GM21515 (cell line): ENCODE results near the gene CMSS1.
"Not testable (repeated sequence)": the region's sequence is repeated elsewhere in the genome, so short reads cannot be mapped to it uniquely, and the experiment has no call there.

Experiments used
- ATAC-seq: cut with Tn5 transposase; IDR thresholded peaks from one replicate; pipeline ENCODE4 v1.9.1; 2021; ENCODE audit not compliant: unreplicated experiment

CMSS1 gene

GRCh38 chr3:100046986-100047385 lies 229.3 kb downstream of the CMSS1 start:
- no peak for ATAC-seq

DNA sequence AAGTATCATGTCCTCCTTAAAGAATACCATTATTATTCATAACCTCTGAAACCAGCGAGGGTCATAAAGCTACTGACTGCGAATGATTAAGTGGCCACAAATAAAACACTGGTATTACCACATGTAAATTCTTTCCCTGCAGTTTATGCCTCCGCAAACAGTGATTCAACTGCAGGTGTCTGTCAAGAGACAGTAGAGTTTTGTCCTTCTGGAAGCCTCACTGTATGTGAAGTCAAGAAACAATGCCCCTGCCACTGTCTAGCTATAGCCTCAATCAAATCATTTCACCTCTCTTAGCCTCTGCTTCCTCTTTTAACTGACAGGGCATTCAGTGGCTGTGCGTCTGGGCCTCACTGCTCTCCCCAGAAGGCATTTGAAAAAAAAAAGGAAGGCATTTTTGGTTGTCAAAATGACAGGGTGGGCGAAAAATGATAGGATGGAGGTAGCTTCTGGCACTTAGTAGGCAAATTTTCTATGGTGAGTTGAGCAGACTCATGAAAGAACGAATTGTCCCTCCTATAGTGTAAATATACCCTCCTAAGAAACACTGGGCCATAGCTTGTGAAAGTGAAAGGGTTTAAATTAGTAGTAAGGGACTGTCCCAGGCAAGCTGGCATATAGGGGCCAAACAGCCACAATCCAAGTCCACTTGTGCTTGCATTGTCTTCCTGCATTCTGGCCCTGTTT lies 229.9 kb downstream of the CMSS1 start:
- peak; percentile 65 for ATAC-seq

GRCh38 chr3:100048248-100048647 lies 230.6 kb downstream of the CMSS1 start:
- ATAC-seq: no peak

DNA sequence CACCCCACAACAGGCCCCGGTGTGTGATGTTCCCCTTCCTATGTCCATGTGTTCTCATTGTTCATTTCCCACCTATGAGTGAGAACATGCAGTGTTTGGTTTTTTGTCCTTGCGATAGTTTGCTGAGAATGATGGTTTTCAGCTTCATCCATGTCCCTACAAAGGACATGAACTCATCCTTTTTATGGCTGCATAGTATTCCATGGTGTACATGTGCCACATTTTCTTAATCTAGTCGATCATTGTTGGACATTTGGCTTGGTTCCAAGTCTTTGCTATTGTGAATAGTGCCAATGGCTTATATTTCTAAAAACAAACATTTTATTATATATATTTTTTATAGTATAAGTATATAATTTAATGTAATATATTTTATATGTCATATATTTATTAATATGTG lies 233.9 kb downstream of the CMSS1 start:
- not testable (repeated sequence) for ATAC-seq

- ATAC-seq: no peak
These were observed 236.4 kb downstream of the CMSS1 start for GRCh38 chr3:100053951-100054620.

GRCh38 chr3:100057716-100058575 lies 240.3 kb downstream of the CMSS1 start:
- ATAC-seq: no peak

DNA sequence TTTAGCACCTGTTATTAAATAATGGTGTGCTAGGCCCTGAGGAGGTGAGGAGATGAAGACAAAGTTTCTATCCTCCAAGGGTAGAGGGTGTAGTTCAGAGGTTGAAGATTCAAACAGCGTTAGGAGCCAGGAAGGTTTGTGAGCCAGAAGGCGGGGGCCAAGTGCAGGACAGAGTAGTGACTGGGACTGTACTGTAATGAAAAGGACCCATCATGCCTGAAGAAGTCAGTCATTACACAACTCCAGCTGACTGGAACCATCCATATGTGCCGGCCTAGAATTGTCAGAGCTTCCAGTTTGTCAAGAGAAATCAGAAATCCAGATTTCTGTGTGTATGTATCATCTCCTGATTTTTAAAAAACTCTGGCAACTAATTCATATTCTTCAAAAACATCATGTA lies 241.8 kb downstream of the CMSS1 start:
- ATAC-seq: no peak

DNA sequence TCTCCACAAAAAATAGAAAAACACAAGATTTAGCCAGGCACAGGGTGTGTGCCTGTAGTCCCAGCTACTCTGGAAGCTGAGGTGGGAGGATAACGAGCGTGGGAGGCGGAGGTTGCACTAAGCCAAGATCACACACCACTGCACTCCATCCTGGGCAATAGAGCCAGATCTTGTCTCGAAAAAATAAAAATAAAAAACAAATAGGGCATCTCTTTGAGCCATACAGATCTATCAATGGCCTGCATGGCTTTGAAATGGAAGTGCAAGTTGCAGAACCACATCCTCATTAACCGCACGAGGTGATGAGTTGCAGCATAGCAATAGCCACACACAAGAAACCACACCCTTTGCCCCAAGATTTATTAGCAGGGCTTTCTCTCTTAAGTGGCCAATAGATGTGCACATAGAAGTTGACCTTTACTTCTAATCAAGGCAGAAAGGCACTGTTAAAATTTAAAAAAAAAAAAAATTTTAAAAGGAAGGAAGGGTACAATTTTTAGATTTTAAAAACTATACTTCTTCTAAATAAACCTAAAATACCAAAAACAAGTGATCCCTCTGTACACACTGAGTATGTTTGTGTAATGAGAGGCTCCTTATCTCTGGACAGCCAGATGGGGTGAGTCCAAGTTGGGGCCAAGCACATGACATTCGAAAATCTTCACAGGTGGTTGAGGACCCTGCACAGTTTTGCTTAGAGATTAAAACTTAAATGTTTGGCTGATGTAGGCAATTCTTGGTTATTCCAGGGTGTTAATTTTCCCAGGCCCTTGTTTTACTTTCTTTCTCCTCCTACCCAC lies 243.2 kb downstream of the CMSS1 start:
- peak; percentile 59 for ATAC-seq

- no peak for ATAC-seq
These were observed 245.0 kb downstream of the CMSS1 start for GRCh38 chr3:100062665-100063064.

DNA sequence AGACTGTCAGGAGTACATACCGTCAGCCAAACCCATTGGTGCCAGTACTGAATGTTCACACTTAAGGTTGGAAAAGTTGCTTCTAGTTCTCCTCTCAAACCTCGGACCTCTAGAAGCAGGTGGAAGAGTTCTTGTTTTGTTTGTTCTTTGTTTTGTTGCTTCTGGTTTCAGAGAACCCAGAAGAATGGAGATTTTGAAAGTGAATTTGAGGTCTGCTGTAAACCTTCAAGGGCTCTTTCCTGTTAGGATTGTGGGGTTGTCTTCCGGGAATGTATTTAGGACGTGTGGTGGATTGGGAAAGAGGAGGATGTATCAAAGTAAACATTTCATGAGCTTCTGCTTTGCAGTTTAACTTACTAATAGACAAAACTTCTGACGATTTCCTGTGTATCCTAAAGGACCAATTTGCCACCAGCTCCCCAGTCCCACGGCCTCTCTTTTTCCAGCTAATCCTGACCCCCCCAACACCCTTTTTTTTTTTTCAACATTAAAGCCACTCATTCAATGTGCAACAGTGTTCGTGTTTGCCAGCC lies 246.3 kb downstream of the CMSS1 start:
- ATAC-seq: no peak

- no peak for ATAC-seq
These were observed 249.9 kb downstream of the CMSS1 start for GRCh38 chr3:100067589-100067988.

DNA sequence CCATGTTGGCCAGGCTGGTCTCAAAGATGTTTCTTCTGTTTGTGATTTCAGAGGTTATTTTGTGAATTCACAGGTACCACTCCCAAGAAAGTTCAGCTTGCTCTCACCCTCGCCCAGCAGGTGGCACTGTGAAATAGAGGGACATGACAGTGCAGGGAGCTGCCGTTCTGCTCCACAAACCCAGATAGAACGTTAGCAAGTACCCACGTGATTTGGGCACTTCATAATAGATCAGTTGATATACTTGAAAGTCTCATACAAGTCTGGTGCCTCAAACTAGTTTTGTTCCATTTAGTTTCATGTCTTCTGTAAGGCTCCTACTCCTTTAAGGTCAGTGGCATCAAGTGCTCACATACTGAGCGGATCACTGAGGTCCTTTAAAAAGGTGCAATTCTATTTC lies 251.2 kb downstream of the CMSS1 start:
- peak; percentile 61 for ATAC-seq

DNA sequence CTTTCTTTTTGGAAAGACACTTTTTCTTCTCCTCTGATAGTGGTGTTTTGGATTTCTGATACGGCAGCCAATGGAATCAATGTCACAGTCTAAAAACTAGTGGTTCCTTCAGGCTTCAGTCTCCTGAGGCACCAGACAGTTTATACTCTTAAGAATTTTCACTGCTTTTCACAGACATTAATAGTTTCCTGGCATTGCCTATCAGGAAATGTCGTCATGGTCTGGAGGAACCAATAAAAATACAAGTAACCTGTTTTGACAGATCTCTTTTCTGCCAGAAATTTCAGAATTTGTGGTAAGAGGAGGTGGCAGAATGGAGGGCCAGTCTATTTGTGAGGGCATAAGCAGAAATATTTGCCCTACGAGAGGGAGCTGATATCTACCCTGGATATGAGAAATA lies 251.8 kb downstream of the CMSS1 start:
- ATAC-seq: no peak

DNA sequence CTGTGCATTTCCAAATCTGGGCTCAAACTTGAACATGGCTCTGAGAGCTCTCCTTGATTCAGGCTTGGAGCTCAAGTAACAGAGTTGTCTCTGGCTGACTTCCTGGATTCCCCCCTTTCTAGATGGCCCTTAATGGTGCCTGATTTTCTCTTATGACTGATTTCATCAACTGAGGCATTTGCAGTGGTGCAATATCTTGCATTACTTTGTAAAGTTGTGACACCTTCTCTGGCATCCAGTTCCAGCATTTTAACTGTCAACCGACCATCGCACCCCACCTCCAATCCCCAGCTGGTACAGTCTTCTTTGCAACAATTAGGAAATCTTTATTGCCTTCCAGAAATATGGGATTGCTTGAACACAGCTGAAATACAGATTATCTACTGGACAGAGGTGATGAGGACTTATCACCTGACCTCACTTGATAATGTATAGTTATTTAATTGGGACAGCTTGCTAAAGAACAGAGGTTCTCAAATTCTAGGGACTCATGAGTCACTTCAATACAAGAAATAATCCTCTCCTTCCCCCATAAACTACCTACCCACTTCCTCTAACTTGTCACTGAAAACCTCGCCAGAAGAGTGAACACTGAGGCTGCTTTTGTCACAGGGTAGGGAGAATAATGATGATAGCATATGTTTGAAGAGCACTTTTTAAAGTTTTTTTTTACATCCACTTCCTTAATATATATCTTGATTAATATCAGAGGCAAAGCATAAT lies 254.8 kb downstream of the CMSS1 start:
- ATAC-seq: no peak

GRCh38 chr3:100073049-100073713 lies 255.5 kb downstream of the CMSS1 start:
- no peak for ATAC-seq

DNA sequence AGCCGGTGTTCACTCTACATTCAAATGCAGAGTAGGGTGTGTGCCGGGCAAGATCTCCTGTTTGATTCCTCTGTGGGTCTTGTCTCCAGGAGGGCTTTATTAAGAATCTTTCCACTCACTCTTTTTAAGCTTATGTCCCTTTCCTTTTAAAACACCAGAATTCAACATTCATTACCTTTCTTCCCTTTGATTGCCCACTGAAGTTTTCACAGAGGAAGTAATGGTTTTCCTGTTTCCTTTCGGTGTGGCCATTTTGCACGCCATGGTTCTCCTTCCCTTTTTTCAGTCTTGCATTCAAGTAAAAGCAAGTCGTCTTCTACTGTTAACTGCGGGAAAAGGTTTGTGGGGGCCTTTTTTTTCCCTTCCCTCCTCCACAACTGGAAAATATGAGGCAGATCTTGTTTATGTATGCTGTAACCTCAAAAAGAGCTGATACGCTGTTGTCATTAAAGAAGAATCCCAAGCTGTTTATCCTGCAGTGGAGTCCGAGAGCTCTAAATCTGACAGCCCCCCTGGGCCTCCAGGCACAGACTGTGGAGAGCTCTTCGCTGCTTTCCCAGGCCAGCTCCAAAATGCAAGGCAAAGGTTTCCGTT lies 256.1 kb downstream of the CMSS1 start:
- no peak for ATAC-seq

DNA sequence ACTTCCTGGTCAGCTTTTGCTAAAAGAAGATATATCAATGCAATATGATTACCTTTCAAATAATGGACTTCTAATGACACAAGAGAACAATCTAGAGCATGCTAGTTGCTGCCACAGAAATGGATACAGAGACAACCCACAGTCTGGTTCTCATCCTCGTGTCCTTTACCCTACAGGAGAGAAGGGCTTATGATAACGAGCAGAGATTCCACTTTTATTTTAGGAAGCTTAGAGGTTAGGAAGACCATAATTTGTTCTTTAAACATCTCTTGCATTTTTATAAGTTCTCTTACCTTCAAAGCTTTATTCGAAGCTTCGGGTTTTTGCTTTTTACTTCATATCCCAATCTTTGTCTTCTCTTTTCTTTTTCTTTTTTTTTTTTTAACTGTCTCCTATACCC lies 257.5 kb downstream of the CMSS1 start:
- ATAC-seq: no peak

- no peak for ATAC-seq
These were observed 258.4 kb downstream of the CMSS1 start for GRCh38 chr3:100075851-100076730.
